HEK293T (cell line): Measurements from ENCODE around the gene LAPTM4A.

Source experiments
- ARNT ChIP-seq: fragments of 450-650 bp; IDR thresholded peaks from 2 replicates; pipeline ENCODE4 v1.6.1; 2017; ENCODE audit warnings: mild to moderate bottlenecking
- BHLHE40 ChIP-seq: fragments of 450-650 bp; IDR thresholded peaks from 2 replicates; pipeline ENCODE4 v1.6.1; 2016; ENCODE audit warnings: mild to moderate bottlenecking, moderate library complexity, borderline replicate concordance
- FOXM1 ChIP-seq: fragments of 450-650 bp; IDR thresholded peaks from 2 replicates; pipeline ENCODE4 v1.6.1; 2017; ENCODE audit warnings: mild to moderate bottlenecking, borderline replicate concordance
- HDGF ChIP-seq: fragments of 450-650 bp; IDR thresholded peaks from 2 replicates; pipeline ENCODE4 v1.6.1; 2017; ENCODE audit warnings: antibody characterized with exemption, borderline replicate concordance
- SP1 ChIP-seq: fragments of 450-650 bp; IDR thresholded peaks from 2 replicates; pipeline ENCODE4 v1.6.1; 2017
- SUZ12 ChIP-seq: fragments of 450-650 bp; IDR thresholded peaks from 2 replicates; pipeline ENCODE4 v1.6.1; 2016; ENCODE audit warnings: mild to moderate bottlenecking
- TARDBP ChIP-seq: fragments of 450-650 bp; IDR thresholded peaks from 2 replicates; pipeline ENCODE4 v1.6.1; 2016

DNA sequence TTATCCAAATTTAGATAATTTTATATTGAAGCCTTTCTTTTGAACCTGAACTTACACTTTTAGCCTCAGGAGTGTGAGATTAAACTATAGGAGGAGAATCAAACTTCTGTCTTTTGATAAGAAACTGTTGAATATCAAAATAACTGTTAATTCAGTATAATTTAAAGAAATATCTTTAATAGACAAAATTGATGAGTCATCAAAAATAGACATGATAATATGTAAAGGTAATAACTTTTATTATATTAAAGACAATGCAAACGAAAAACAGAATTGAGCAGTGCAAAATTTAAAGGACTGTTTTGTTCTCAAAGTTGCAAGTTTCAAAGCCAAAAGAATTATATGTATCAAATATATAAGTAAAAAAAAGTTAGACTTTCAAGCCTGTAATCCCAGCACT lies 59.5 kb downstream of the LAPTM4A start:
- no peak for TF ChIP-seq FOXM1
- no peak for TF ChIP-seq SUZ12
- no peak for TF ChIP-seq HDGF
- TF ChIP-seq SP1 = no peak
- no peak for TF ChIP-seq ARNT
- TF ChIP-seq BHLHE40 = no peak
- no peak for TF ChIP-seq TARDBP
